H1 (cell line): ENCODE data around the gene EPM2A. TPM values are rescaled to one million over a fixed set of nuclear protein-coding genes. Genes with fewer than 3 reads are reported as not detected.

ENCODE experiments used
- CTCF ChIA-PET: fragments of 300-600 bp; sonication (Branson Sonifier 250); formaldehyde crosslinking; loops from one replicate; lab custom pipeline; 2021; ENCODE audit not compliant: partially characterized antibody; lab: Charles Lee
- POLR2A ChIA-PET: fragments of 300-600 bp; sonication (Branson Sonifier 250); formaldehyde crosslinking; loops from one replicate; lab custom pipeline; 2021; ENCODE audit warnings: inconsistent platforms; ENCODE audit not compliant: partially characterized antibody; lab: Charles Lee
- DNase-seq, 2 experiments: peaks; one replicate each; pipeline versions ENCODE4 v3.0.0 to v3.0.0-alpha.2; 2010 to 2022; ENCODE audit warnings: low spot score in 2 of 2, low read depth in 1 of 2, mixed read lengths in 1 of 2
- FAIRE-seq: peaks from 2 replicates; lab custom pipeline; 2011; peaks lifted over from hg19 to GRCh38; lab: Jason Lieb, UNC
- H2AFZ ChIP-seq: 2 replicates; pipeline ENCODE4 v1.8.1; 2012; ENCODE audit warnings: low read length, inconsistent platforms
- H2AK5ac ChIP-seq: 2 replicates; pipeline ENCODE4 v1.6.1; 2013; ENCODE audit warnings: low read depth, low read length
- H2BK120ac ChIP-seq: replicated peaks from 2 replicates; pipeline ENCODE3; 2013; ENCODE audit warnings: low read depth, low read length, inconsistent platforms
- H2BK12ac ChIP-seq: 2 replicates; pipeline ENCODE4 v1.6.1; 2013; ENCODE audit warnings: low read depth, low read length
- H2BK15ac ChIP-seq: 2 replicates; pipeline ENCODE4 v1.6.1; 2013; ENCODE audit warnings: low read length
- H2BK20ac ChIP-seq: 2 replicates; pipeline ENCODE4 v1.6.1; 2013; ENCODE audit warnings: low read length
- H2BK5ac ChIP-seq: 2 replicates; pipeline ENCODE4 v1.6.1; 2013; ENCODE audit warnings: low read depth, low read length
- H3K14ac ChIP-seq: 2 replicates; pipeline ENCODE4 v1.6.1; 2013; ENCODE audit warnings: inconsistent platforms; ENCODE audit not compliant: insufficient read length
- H3K18ac ChIP-seq: 2 replicates; pipeline ENCODE4 v1.6.1; 2013; ENCODE audit warnings: low read length; ENCODE audit errors: extremely low read depth
- H3K23ac ChIP-seq: 2 replicates; pipeline ENCODE4 v1.6.1; 2013; ENCODE audit warnings: inconsistent platforms; ENCODE audit not compliant: insufficient read length
- H3K23me2 ChIP-seq: 2 replicates; pipeline ENCODE4 v1.6.1; 2013; ENCODE audit warnings: low read depth, low read length
- H3K27ac ChIP-seq: 2 replicates; pipeline ENCODE4 v1.6.1; 2011; ENCODE audit warnings: low read depth, low read length, inconsistent platforms
- H3K27me3 ChIP-seq, 4 experiments: replicated peaks in 1 of 4; 1 replicate in 1 of 4; 2 replicates in 3 of 4; pipeline versions ENCODE4 v1.6.1 to v1.8.1; 2011 to 2013; ENCODE audit warnings: low read length in 3 of 4, mild to moderate bottlenecking in 3 of 4, inconsistent platforms in 2 of 4, mixed read lengths in 2 of 4, moderate library complexity in 1 of 4; ENCODE audit not compliant: control insufficient read depth in 3 of 4, insufficient read depth in 3 of 4; ENCODE audit errors: extremely low read depth in 1 of 4
- H3K36me3 ChIP-seq, 4 experiments: 2 replicates each; pipeline versions ENCODE4 v1.6.1 to v1.8.1; 2011 to 2013; ENCODE audit warnings: mild to moderate bottlenecking in 4 of 4, low read length in 3 of 4, moderate library complexity in 2 of 4, control low read depth in 1 of 4, inconsistent platforms in 1 of 4; ENCODE audit not compliant: insufficient read depth in 4 of 4, control insufficient read depth in 2 of 4
- H3K4ac ChIP-seq: replicated peaks from 2 replicates; pipeline ENCODE3; 2013; ENCODE audit warnings: low read length, low read depth, mixed read lengths, inconsistent platforms; ENCODE audit not compliant: insufficient read length
- H3K4me1 ChIP-seq, 4 experiments: replicated peaks in 1 of 4; 1 replicate in 1 of 4; 2 replicates in 3 of 4; pipeline versions ENCODE4 v1.6.1 to v1.8.1; 2011 to 2013; ENCODE audit warnings: low read length in 3 of 4, inconsistent platforms in 2 of 4, mixed read lengths in 1 of 4; ENCODE audit not compliant: insufficient read depth in 4 of 4, control insufficient read depth in 3 of 4
- H3K4me2 ChIP-seq, 2 experiments: 2 replicates each; pipeline versions ENCODE4 v1.6.1 to v1.8.1; 2011 to 2013; ENCODE audit warnings: low read depth in 2 of 2, low read length in 2 of 2, control low read depth in 1 of 2, inconsistent platforms in 1 of 2, mild to moderate bottlenecking in 1 of 2; ENCODE audit not compliant: insufficient read depth in 1 of 2
- H3K4me3 ChIP-seq, 4 experiments: fragments of 200-600, 300-600 bp in 1 of 4; sonication (generic), shearing (Covaris generic), sonication (Bioruptor Twin) in 1 of 4; 2 replicates each; pipeline versions ENCODE4 v1.5.1 to v1.8.1; 2011 to 2016; ENCODE audit warnings: low read length in 4 of 4, low read depth in 3 of 4, control low read depth in 2 of 4, inconsistent platforms in 2 of 4, mild to moderate bottlenecking in 2 of 4, mixed read lengths in 1 of 4, moderate library complexity in 1 of 4; ENCODE audit not compliant: insufficient read depth in 2 of 4; ENCODE audit errors: extremely low read depth in 1 of 4
- H3K56ac ChIP-seq: replicated peaks from 2 replicates; pipeline ENCODE3; 2013; ENCODE audit warnings: low read depth, mild to moderate bottlenecking, mixed read lengths, low read length, inconsistent platforms; ENCODE audit not compliant: insufficient read length
- H3K79me1 ChIP-seq: 2 replicates; pipeline ENCODE4 v1.6.1; 2013; ENCODE audit warnings: low read depth, low read length, control low read depth
- H3K79me2 ChIP-seq, 2 experiments: 2 replicates each; pipeline versions ENCODE4 v1.6.1 to v1.8.1; 2012 to 2013; ENCODE audit warnings: low read length in 2 of 2, mild to moderate bottlenecking in 2 of 2, inconsistent platforms in 1 of 2; ENCODE audit not compliant: insufficient read depth in 2 of 2, control insufficient read depth in 1 of 2
- H3K9ac ChIP-seq, 4 experiments: replicated peaks in 1 of 4; 1 replicate in 1 of 4; 2 replicates in 3 of 4; pipeline versions ENCODE4 v1.6.1 to v1.8.1; 2011 to 2013; ENCODE audit warnings: low read depth in 3 of 4, low read length in 3 of 4, control low read depth in 2 of 4, mild to moderate bottlenecking in 2 of 4, moderate library complexity in 2 of 4, inconsistent platforms in 1 of 4; ENCODE audit errors: extremely low read depth in 1 of 4
- H3K9me3 ChIP-seq, 2 experiments: 2 replicates each; pipeline versions ENCODE4 v1.6.1 to v1.8.1; 2012 to 2013; ENCODE audit warnings: mild to moderate bottlenecking in 2 of 2, moderate library complexity in 2 of 2, control low read depth in 1 of 2, inconsistent platforms in 1 of 2, low read depth in 1 of 2, low read length in 1 of 2, mixed read lengths in 1 of 2; ENCODE audit not compliant: insufficient read depth in 2 of 2
- H4K20me1 ChIP-seq, 2 experiments: replicated peaks in 1 of 2; 2 replicates each; pipeline versions ENCODE3 to v1.8.1; 2011 to 2013; ENCODE audit warnings: inconsistent platforms in 2 of 2, low read length in 2 of 2, mild to moderate bottlenecking in 1 of 2; ENCODE audit not compliant: insufficient read depth in 2 of 2, control insufficient read depth in 1 of 2
- H4K5ac ChIP-seq: 2 replicates; pipeline ENCODE4 v1.6.1; 2013; ENCODE audit warnings: low read length, low read depth, mixed read lengths, inconsistent platforms; ENCODE audit not compliant: insufficient read length
- H4K8ac ChIP-seq: 2 replicates; pipeline ENCODE4 v1.8.0; 2013; ENCODE audit warnings: mild to moderate bottlenecking, moderate library complexity, low read length, inconsistent platforms; ENCODE audit not compliant: insufficient read depth; ENCODE audit errors: extremely low read depth
- H4K91ac ChIP-seq: replicated peaks from 2 replicates; pipeline ENCODE3; 2013; ENCODE audit warnings: low read length, mixed read lengths, inconsistent platforms; ENCODE audit not compliant: insufficient read length
- ATF2 ChIP-seq: IDR thresholded peaks from 2 replicates; pipeline ENCODE4 v1.6.1; 2012; ENCODE audit warnings: low read length, inconsistent platforms
- CEBPB ChIP-seq: IDR thresholded peaks from 2 replicates; pipeline ENCODE4 v1.6.1; 2012; ENCODE audit warnings: low read depth, low read length
- EZH2 ChIP-seq: fragments of 200-600 bp; sonication (generic); IDR thresholded peaks from 2 replicates; pipeline ENCODE4 v1.7.1; 2012; ENCODE audit warnings: low read depth, mild to moderate bottlenecking, moderate library complexity, low read length, inconsistent platforms; ENCODE audit not compliant: severe bottlenecking
- RXRA ChIP-seq: IDR thresholded peaks from 2 replicates; pipeline ENCODE4 v1.6.1; 2011; ENCODE audit warnings: low read depth, mild to moderate bottlenecking, low read length, moderate library complexity; ENCODE audit not compliant: insufficient read depth
- SP4 ChIP-seq: IDR thresholded peaks from 2 replicates; pipeline ENCODE4 v1.6.1; 2012; ENCODE audit warnings: low read length, inconsistent platforms
- WGBS, 2 experiments: shearing (Covaris generic) in 1 of 2; methylation state at CpG; one replicate each; pipeline versions ENCODE4 v1.1.6 to v1.1.7; 2013 to 2015; ENCODE audit warnings: low lambda C conversion rate in 2 of 2, mixed read lengths in 2 of 2, inconsistent platforms in 1 of 2, low coverage in 1 of 2, missing lambda C conversion rate in 1 of 2; ENCODE audit not compliant: insufficient replicate concordance in 2 of 2, insufficient coverage in 1 of 2, insufficient read length in 1 of 2; ENCODE audit errors: extremely low coverage in 1 of 2, missing lambda C conversion rate in 1 of 2; 5-methylcytosine and 5-hydroxymethylcytosine counted together
- polyA plus RNA-seq, 7 experiments: library from polyadenylated mRNA; depleted of rRNA in 3 of 7; stranded (reverse) in 5 of 7; unstranded in 2 of 7; fragments of >200 nt in 5 of 7; fragments of 200-250 nt in 2 of 7; gene quantifications; 1 replicate in 5 of 7; 2 replicates in 1 of 7; 4 replicates in 1 of 7; pipeline versions ENCODE4 v1.2.1 to v1.2.3, GENCODE V29; 2011 to 2013; ENCODE audit warnings: missing spikeins in 2 of 7, mixed read lengths in 2 of 7
- total RNA-seq: library from RNA; stranded (reverse); fragmentation: NEBNext Ultra II Directional; extraction: Animal tissue kit (Norgen Biotek cat#: 25700); gene quantifications from 2 replicates; pipeline ENCODE4 v1.2.1, GENCODE V29; 2021

EPM2A gene
- total and polyA plus RNA-seq, 2 of the 8 experiments (the other 6 are each of a cell fraction or from before 2014, with no cell fraction given) = 2.3 to 6.2 TPM

DNA sequence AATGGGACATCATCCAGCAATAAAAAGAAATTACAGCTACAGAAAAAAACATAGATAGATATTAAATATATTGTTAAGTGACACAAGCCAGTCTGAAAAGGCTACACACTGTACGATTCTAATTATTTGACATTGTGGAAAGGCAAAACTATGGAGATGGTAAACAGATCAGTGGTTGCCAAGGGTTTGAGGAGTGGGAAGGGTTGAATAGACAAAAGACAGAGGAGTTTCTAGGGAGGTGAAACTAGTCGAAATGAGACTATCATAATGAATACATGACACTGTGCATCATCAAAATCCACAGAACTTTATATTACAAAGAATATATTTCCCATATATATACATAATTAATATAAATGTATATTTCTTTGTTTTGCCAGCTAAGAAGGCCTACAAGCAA, 9.8 kb downstream of the EPM2A start:
- Histone ChIP-seq H2AFZ (no peak overlapping the region), H3K23me2 (no peaks in the 10 kb centered on the region), H2BK20ac (no peak overlapping the region), H3K36me3 (peaks cover 0 to 6% (median 0%) of the 10 kb centered on the region in 4 experiments; a peak in 2 of 8 replicates), H4K20me1 (no peaks in the 10 kb centered on the region), H4K5ac (no peak overlapping the region), H4K91ac (no peak overlapping the region), H3K79me2 (no peaks in the 10 kb centered on the region), H3K18ac (no peak overlapping the region), H4K8ac (no peak overlapping the region), H3K9ac (no peak overlapping the region), H3K9me3 (peaks cover 6 to 8% of the 10 kb centered on the region in 2 experiments; a peak in 1 of 4 replicates), H3K27me3 (no peaks in the 10 kb centered on the region), H2BK12ac (no peak overlapping the region), H3K4ac (no peak overlapping the region), H3K27ac (no peak overlapping the region), H3K23ac (no peak overlapping the region), H2BK5ac (no peak overlapping the region), H3K4me1 (no peaks in the 10 kb centered on the region), H3K79me1 (no peaks in the 10 kb centered on the region), H3K14ac (no peak overlapping the region), H2BK15ac (no peak overlapping the region), H2BK120ac (no peak overlapping the region), H3K4me2 (no peak overlapping the region), H3K56ac (no peak overlapping the region), H2AK5ac (no peak overlapping the region), H3K4me3 (no peak overlapping the region)
- no peak for TF ChIP-seq SP4
- TF ChIP-seq EZH2 = no peak
- TF ChIP-seq CEBPB = no peak
- TF ChIP-seq ATF2 = no peak
- no peak for TF ChIP-seq RXRA
- 78% methylated on average over 2 of the region's 2 CpGs; no CpG with 5 or more reads in 1 of the 2 experiments for WGBS, 2 experiments
- no peak for DNase-seq
- CTCF ChIA-PET = interaction anchor here (0.6 kb wide), 1 partner anchor 887 kb away, joined by 3 read pairs; no protein-coding TSS in a partner anchor
- no peak for FAIRE-seq
- POLR2A ChIA-PET = no interaction called here
